Measurements from ENCODE around the gene ADAMTSL1.

DNA sequence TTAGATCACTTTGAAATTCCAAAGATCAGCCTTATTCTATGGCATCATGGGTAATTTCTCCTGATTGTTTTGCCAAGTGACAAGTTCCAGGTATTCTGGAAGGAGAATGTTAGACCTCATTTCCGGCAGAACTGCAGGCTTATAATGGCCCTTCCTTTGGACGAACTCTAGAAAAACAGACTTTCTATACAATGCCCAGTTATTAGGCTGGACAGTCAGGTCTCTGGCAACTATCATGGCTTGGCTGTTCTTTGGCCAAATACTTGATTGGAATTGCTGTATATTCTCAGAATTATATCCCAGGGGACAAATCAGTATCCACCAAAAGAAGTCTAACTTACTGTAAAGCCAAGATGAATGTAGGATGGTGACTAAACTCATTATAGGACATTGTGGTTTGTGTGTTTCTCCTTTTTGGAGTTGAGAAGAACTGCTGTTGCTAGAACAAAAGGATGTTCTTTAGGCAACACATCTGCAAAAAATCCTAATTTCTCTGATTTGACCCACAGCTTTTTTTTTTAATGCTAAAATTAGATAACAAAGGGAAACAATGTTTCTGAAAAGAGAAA lies 69.0 kb downstream of the ADAMTSL1 start:
- no peak for TF ChIP-seq POLR2AphosphoS5 (IDR thresholded peaks at IDR 0.05)
- TF ChIP-seq, protein P1, sequence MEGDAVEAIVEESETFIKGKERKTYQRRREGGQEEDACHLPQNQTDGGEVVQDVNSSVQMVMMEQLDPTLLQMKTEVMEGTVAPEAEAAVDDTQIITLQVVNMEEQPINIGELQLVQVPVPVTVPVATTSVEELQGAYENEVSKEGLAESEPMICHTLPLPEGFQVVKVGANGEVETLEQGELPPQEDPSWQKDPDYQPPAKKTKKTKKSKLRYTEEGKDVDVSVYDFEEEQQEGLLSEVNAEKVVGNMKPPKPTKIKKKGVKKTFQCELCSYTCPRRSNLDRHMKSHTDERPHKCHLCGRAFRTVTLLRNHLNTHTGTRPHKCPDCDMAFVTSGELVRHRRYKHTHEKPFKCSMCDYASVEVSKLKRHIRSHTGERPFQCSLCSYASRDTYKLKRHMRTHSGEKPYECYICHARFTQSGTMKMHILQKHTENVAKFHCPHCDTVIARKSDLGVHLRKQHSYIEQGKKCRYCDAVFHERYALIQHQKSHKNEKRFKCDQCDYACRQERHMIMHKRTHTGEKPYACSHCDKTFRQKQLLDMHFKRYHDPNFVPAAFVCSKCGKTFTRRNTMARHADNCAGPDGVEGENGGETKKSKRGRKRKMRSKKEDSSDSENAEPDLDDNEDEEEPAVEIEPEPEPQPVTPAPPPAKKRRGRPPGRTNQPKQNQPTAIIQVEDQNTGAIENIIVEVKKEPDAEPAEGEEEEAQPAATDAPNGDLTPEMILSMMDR (IDR thresholded peaks at IDR 0.05) = no peak

Measured in suprapubic skin (tissue), 3 donors.